Epithelial cell of proximal tubule (primary cell): ENCODE results near the gene SLC39A11. TPM values are rescaled to one million over a fixed set of nuclear protein-coding genes. Genes with fewer than 3 reads are reported as not detected.

Experiments
- DNase-seq: peaks from one replicate; pipeline ENCODE4 v3.0.0-alpha.2; 2011; ENCODE audit warnings: low read depth
- H3K4me3 ChIP-seq: 2 replicates; pipeline ENCODE4 v1.5.1; 2011; ENCODE audit warnings: low read depth, mild to moderate bottlenecking, low read length
- total RNA-seq: library from RNA; depleted of rRNA; stranded (reverse); fragments of >200 nt; gene quantifications from 2 replicates; pipeline ENCODE4 v1.2.3, GENCODE V29; 2015
- TF ChIP-seq, protein P1 (sequence below): conservative IDR thresholded peaks from 2 replicates; pipeline ENCODE4 v1.5.1; 2012; ENCODE audit warnings: low read depth, mild to moderate bottlenecking, low read length

The SLC39A11 gene
- total RNA-seq, 1 donor from 2014 or later = 12.6 TPM

- TF ChIP-seq, protein P1, sequence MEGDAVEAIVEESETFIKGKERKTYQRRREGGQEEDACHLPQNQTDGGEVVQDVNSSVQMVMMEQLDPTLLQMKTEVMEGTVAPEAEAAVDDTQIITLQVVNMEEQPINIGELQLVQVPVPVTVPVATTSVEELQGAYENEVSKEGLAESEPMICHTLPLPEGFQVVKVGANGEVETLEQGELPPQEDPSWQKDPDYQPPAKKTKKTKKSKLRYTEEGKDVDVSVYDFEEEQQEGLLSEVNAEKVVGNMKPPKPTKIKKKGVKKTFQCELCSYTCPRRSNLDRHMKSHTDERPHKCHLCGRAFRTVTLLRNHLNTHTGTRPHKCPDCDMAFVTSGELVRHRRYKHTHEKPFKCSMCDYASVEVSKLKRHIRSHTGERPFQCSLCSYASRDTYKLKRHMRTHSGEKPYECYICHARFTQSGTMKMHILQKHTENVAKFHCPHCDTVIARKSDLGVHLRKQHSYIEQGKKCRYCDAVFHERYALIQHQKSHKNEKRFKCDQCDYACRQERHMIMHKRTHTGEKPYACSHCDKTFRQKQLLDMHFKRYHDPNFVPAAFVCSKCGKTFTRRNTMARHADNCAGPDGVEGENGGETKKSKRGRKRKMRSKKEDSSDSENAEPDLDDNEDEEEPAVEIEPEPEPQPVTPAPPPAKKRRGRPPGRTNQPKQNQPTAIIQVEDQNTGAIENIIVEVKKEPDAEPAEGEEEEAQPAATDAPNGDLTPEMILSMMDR = no peak
- no peak overlapping the region for H3K4me3 ChIP-seq
- no peak for DNase-seq
Measured at GRCh38 chr17:72684405-72685020, 408.0 kb downstream of the SLC39A11 start.

- TF ChIP-seq, protein P1 = no peak
- no peak overlapping the region for H3K4me3 ChIP-seq
- peak; percentile 69 for DNase-seq
Measured at GRCh38 chr17:72683506-72684404, 408.7 kb downstream of the SLC39A11 start.

- H3K4me3 ChIP-seq = no peak overlapping the region
- no peak for DNase-seq
- TF ChIP-seq, protein P1 = no peak
Measured at GRCh38 chr17:72682605-72683004, 409.9 kb downstream of the SLC39A11 start.

GRCh38 chr17:72681844-72682243, 410.6 kb downstream of the SLC39A11 start:
- DNase-seq = no peak
- TF ChIP-seq, protein P1 = no peak
- no peak overlapping the region for H3K4me3 ChIP-seq

DNA sequence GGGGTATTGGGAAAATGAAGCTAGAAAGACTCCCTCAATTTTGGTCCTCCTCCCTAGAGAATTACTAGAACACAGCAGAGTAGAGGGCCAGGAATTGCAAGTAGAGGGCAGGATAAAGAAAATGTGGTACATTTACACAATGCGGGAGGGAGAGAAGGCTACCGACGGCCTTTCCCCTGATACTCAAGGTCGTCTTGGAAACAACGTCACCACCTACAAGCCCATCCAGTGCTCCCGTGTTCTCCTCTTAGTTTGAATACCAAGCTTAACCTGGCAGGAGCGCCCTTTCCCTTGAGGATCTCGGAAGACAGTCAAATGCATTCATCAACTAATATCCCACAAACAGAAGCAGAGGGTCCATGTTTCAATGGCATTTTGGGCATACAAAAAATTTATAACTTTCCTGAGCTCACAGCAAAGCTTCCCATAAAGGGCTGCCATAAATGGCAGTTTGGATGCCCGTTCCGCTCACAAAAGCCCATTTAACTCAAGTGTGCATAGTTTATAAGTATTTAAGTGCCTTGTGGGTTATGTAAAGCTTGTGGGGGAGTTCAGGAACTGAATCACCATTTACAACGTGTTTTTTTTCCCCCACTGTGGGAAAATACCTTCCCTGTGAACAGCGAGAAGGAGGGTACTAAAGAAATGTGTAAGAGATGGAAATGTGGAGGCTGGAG, 414.6 kb downstream of the SLC39A11 start:
- H3K4me3 ChIP-seq = no peak overlapping the region
- TF ChIP-seq, protein P1 = no peak
- no peak for DNase-seq

GRCh38 chr17:72677108-72677507, 415.4 kb downstream of the SLC39A11 start:
- TF ChIP-seq, protein P1 = no peak
- DNase-seq = no peak
- no peak overlapping the region for H3K4me3 ChIP-seq
